NCI-H1092 treated with DMSO at 0.1 percent for 48 hours (cell line): ENCODE data around the gene FOXB2.
"Not testable (repeated sequence)": the region's sequence is repeated elsewhere in the genome, so short reads cannot be mapped to it uniquely, and the experiment has no call there.

ENCODE experiments used
- DNase-seq: peaks from one replicate; lab custom pipeline; 2025; lab: John Stamatoyannopoulos, UW

The FOXB2 gene

GRCh38 chr9:77019236-77019925 is at the start of gene FOXB2:
Gene FOXB2, plus strand, starts transcription at chr9:77019655. Its CDS starts 0 bp downstream, at chr9:77019655.
- no peak for DNase-seq

GRCh38 chr9:76969716-76970115 is 49.7 kb upstream of the FOXB2 start:
- no peak for DNase-seq

- not testable (repeated sequence) for DNase-seq
Measured at GRCh38 chr9:76978831-76979230, 40.6 kb upstream of the FOXB2 start.

- DNase-seq = no peak
Measured at GRCh38 chr9:76980566-76980965, 38.9 kb upstream of the FOXB2 start.

- no peak for DNase-seq
Measured at GRCh38 chr9:76984486-76984885, 35.0 kb upstream of the FOXB2 start.

- DNase-seq = no peak
Measured at GRCh38 chr9:76985581-76985980, 33.9 kb upstream of the FOXB2 start.

- peak; percentile 65 for DNase-seq
Measured at GRCh38 chr9:76987594-76988200, 31.8 kb upstream of the FOXB2 start.

GRCh38 chr9:76988941-76989340 is 30.5 kb upstream of the FOXB2 start:
- DNase-seq = no peak

GRCh38 chr9:76989501-76989900 is 30.0 kb upstream of the FOXB2 start:
- DNase-seq = no peak

- peak; percentile 26 for DNase-seq
Measured at GRCh38 chr9:76996700-76997099, 22.8 kb upstream of the FOXB2 start.

- no peak for DNase-seq
Measured at GRCh38 chr9:76999261-76999660, 20.2 kb upstream of the FOXB2 start.

GRCh38 chr9:77000330-77000729 is 19.1 kb upstream of the FOXB2 start:
- no peak for DNase-seq

GRCh38 chr9:77003366-77003765 is 16.1 kb upstream of the FOXB2 start:
- no peak for DNase-seq

GRCh38 chr9:77005216-77005615 is 14.2 kb upstream of the FOXB2 start:
- DNase-seq = no peak

- DNase-seq = no peak
Measured at GRCh38 chr9:77010527-77010926, 8.9 kb upstream of the FOXB2 start.

GRCh38 chr9:77011973-77012821 is 7.3 kb upstream of the FOXB2 start:
- DNase-seq = no peak

GRCh38 chr9:77013206-77013931 is 6.1 kb upstream of the FOXB2 start:
- DNase-seq = no peak

- no peak for DNase-seq
Measured at GRCh38 chr9:77013932-77014596, 5.4 kb upstream of the FOXB2 start.

- DNase-seq = no peak
Measured at GRCh38 chr9:77014597-77015263, 4.7 kb upstream of the FOXB2 start.

GRCh38 chr9:77015327-77016048 is 4.0 kb upstream of the FOXB2 start:
- peak; percentile 90 for DNase-seq
